Stimulated activated CD4-positive, alpha-beta T cell treated with anti-CD3 and anti-CD28 coated beads, Interleukin-12 subunit alpha, Interleukin-12 subunit beta, amount 100 ng/mL, for 24 hours (primary cell): ENCODE measurements around the gene ELFN1.

Experiments
- DNase-seq, 2 experiments: peaks; one replicate each; pipeline ENCODE4 v3.0.0-alpha.2; 2020; ENCODE audit warnings: low read depth in 2 of 2

The ELFN1 gene

GRCh38 chr7:1741751-1742554 lies 71.9 kb downstream of the ELFN1 start:
- no peak for DNase-seq

DNA sequence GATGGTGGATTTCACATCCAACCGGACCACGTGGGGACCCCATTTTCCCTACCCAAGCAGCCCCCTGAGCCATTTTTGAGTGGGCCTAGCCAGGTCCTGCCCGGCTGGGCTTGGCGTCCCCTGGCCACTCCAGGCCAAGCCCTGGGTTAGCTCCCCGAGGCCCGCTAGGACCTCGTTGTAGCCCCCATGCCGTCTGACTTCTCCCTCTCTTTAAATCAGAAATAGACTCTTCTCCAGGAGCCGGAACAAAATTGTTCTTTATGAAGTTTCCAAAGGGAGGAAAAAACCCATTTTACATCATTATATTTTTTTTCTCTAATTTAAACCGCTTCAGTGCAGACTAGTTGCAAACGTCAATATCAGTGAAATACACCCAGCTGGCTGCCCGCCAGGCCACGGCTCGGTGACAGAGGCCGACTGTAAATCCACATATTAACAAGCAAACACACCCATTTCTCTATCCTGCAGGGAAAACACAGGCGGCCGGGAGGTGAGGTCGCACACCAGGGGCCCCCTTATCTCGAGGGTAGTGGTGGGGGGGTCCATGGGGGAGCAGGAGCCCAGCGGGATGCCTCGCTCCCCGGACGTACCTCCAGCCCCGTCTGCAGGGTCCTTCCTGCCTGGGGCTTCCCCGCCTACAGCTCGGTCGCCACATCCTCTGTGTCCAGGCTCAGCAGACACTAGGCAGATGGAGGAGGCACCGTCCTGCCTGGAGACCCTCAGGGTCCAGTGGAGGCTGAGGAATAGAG lies 72.7 kb downstream of the ELFN1 start:
- no peak for DNase-seq

- no peak for DNase-seq
These were observed 73.6 kb downstream of the ELFN1 start for GRCh38 chr7:1743481-1744230.

- no peak for DNase-seq
These were observed 74.4 kb downstream of the ELFN1 start for GRCh38 chr7:1744296-1745017.

DNA sequence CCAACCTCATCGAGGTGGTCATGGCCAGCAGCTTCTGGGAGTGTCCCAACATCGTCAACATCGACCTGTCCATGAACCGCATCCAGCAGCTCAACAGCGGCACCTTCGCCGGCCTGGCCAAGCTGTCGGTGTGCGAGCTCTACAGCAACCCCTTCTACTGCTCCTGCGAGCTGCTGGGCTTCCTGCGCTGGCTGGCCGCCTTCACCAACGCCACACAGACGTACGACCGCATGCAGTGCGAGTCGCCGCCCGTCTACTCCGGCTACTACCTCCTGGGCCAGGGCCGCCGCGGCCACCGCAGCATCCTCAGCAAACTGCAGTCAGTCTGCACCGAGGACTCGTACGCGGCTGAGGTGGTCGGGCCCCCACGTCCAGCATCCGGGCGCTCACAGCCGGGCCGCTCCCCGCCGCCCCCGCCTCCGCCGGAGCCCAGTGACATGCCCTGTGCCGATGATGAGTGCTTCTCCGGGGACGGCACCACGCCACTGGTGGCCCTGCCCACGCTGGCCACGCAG lies 75.0 kb downstream of the ELFN1 start:
- DNase-seq: no peak

- no peak for DNase-seq
These were observed 75.8 kb downstream of the ELFN1 start for GRCh38 chr7:1745576-1746490.

DNA sequence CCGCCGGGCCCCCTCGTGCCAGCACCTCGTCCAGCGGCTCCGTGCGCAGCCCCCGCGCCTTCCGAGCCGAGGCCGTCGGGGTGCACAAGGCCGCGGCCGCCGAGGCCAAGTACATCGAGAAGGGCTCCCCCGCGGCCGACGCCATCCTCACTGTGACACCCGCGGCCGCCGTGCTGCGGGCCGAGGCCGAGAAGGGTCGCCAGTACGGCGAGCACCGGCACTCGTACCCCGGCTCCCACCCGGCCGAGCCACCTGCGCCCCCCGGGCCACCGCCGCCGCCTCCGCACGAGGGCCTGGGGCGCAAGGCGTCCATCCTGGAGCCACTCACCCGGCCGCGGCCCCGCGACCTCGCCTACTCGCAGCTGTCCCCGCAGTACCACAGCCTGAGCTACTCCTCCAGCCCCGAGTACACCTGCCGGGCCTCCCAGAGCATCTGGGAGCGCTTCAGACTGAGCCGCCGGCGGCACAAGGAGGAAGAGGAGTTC lies 76.5 kb downstream of the ELFN1 start:
- no peak for DNase-seq

DNA sequence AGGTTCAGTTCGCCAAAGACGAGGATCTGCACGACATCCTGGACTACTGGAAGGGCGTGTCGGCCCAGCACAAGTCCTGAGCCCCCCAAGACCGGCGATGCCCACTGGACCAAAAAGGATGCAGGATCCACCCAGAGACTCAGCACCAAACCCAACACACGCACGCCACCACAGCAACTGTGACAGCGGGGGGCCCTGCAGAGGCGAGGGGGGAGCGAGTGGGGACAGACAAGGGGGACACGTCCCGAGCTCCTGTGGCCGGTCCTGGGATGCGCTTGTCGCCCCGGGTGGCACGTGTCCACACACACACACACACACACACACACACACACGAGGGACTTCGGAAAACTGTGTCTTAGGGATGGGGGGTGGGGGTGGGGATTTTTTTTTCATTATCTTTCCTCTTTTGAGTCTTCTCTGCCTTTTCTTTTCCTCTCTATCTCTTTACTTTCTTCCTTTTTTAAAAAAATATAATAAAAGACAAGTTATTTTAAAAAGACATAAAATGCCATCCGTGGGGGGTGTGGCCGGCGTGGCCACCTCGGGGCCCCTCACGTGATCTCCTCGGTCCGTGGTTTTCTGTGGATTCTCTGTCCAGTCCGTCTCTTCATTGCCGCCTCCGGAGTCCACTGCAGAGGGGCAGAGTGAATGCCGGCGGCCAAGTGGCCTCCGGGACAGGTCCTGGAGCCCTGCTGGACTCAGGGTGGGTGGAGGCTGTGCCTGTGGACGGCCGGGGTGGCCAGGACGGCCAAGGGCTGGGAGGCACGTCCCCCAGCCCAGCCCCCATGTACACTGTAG lies 77.1 kb downstream of the ELFN1 start:
- DNase-seq: no peak

- DNase-seq: no peak
These were observed 78.2 kb downstream of the ELFN1 start for GRCh38 chr7:1748076-1748838.

DNA sequence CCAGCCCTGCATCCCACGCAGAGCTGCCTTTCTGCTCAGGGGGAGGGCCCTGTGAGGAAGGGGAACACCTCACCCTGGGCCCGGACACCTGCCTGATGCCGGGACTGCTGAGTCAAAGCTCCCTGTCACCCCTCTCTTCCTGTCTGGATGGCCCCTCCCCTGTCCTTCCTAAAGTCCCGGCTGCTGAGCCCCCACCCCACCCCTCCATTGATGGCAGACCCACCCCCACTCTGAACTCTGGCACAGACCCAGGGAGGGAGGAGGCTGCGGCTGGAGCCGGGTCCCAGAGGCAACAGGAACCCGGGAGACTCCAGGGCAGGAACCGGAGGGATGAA lies 78.7 kb downstream of the ELFN1 start:
- DNase-seq: no peak

GRCh38 chr7:1749351-1749863 lies 79.3 kb downstream of the ELFN1 start:
- DNase-seq: no peak

- DNase-seq: no peak
These were observed 79.9 kb downstream of the ELFN1 start for GRCh38 chr7:1749864-1750466.

DNA sequence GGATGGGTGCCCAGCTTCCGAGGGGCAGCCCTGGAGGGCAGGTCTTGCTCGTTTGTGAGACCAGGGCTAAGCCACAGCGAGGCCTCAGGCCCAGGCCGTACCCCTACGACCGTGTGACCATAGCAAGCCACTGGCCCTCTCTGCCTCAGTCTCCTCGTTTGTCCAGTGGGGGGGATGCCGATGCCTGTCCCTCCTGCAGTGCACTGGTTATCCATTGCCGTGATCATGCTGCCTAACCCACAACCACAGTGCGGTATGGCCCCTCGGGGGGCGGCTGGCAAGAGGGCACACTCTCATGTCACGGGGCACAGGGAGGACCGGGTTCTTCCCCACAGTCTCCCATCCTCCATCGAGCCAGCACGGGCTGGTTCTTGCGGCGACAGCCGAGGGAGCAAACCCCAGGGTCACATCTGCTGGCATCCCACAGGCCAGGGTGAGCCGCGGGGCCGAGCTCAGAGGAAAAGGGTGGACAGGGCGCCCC lies 80.5 kb downstream of the ELFN1 start:
- DNase-seq: no peak

- no peak for DNase-seq
These were observed 82.0 kb downstream of the ELFN1 start for GRCh38 chr7:1752111-1752510.

GRCh38 chr7:1752771-1753563 lies 82.9 kb downstream of the ELFN1 start:
- DNase-seq: no peak

GRCh38 chr7:1753564-1753867 lies 83.4 kb downstream of the ELFN1 start:
- no peak for DNase-seq

GRCh38 chr7:1754345-1754908 lies 84.3 kb downstream of the ELFN1 start:
- no peak for DNase-seq
